CD4-positive, alpha-beta T cell treated with Interleukin-15 for 4 hours (primary cell): ENCODE results near the gene ATP4B.
"Not testable (repeated sequence)": the region's sequence is repeated elsewhere in the genome, so short reads cannot be mapped to it uniquely, and the experiment has no call there.

Source experiments
- DNase-seq: peaks from one replicate; pipeline ENCODE4 v3.0.0-alpha.2; 2020; ENCODE audit warnings: low spot score

ATP4B gene

DNA sequence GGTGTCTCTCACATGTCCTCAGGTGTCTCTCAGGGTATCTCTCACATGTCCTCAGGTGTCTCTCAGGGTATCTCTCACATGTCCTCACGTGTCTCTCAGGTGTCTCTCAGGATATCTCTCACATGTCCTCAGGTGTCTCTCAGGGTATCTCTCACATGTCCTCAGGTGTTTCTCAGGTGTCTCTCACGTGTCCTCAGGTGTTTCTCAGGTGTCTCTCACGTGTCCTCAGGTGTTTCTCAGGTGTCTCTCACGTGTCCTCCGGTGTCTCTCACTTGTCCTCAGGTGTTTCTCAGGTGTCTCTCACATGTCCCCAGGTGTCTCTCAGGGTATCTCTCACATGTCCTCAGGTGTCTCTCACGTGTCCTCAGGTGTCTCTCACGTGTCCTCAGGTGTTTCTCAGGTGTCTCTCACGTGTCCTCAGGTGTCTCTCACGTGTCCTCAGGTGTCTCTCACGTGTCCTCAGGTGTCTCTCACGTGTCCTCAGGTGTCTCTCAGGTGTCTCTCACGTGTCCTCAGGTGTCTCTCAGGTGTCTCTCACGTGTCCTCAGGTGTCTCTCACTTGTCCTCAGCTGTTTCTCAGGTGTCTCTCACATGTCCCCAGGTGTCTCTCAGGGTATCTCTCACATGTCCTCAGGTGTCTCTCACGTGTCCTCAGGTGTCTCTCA is 33.2 kb downstream of the ATP4B start:
- DNase-seq = not testable (repeated sequence)

DNA sequence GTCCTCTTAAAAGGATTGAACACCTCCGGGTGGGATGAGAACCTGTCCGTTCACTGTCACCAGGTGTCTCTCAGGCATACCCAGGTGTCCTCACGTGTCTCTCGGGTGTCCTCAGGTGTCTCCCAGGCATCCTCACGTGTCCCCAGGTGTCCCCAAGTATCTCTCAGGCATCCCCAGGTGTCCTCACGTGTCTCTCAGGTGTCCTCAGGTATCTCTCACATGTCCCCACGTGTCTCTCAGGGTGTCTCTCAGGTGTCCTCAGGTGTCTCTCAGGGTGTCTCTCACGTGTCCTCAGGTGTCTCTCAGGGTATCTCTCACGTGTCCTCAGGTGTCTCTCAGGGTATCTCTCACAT is 33.8 kb downstream of the ATP4B start:
- DNase-seq = no peak

GRCh38 chr13:113623491-113624234 is 34.3 kb downstream of the ATP4B start:
- DNase-seq = no peak

GRCh38 chr13:113622791-113623490 is 35.1 kb downstream of the ATP4B start:
- DNase-seq = no peak

GRCh38 chr13:113621986-113622550 is 35.9 kb downstream of the ATP4B start:
- not testable (repeated sequence) for DNase-seq

- not testable (repeated sequence) for DNase-seq
These were observed 36.5 kb downstream of the ATP4B start for GRCh38 chr13:113621498-113621897.

DNA sequence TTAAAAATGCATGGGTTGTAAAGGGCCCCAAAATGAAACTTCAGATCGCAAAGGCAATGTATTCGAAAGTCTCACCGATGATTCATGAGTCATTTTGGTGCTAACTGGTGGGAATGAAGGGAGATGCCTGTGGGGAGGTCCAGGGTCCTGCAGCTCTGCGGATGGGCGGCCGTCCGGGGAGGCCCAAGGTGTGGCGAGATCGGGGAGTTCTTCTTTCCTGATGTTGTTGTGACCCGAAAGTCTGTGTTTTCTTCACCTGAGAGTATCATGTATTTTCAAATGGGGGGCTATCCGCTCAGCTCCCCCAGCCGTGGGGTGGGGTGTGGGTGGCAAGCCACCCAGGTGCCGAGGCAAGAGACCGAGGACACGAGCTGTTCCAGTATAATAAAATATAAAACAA is 37.0 kb downstream of the ATP4B start:
- no peak for DNase-seq

DNA sequence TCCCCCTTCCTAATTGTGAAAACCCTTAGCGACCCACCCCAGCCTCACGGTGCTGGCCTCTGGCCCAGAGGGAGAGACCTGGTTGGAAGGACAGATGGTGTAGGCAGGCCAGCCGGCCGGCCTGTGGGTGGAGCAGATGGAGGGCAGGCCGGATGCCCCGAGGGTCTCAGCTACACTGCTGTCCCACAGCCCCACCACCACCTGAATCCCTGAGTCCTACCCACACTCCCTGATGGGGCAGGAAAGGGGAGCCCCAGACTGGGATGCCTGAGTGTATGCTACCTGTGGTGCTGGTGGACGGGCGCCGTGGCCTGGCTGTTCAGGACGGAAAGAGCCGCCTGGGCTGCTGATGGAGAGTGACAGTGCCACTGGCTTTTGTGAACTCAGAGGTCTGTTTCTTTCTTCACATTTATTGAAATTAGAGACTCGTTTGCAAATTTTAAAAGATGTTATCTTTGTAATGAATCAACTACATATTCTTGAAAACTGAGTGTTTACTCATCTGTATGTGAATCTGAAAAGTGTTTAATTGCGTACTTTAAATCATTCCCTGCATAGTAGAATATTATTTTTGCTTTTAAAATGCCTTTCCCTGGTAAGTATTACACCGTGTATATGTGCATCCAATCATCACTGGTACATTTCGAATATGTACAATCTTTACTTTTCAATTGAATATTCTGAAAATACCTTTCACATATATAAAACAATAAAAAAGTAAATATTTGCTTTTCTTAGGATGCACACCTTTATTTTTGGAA is 37.8 kb downstream of the ATP4B start:
- no peak for DNase-seq

DNA sequence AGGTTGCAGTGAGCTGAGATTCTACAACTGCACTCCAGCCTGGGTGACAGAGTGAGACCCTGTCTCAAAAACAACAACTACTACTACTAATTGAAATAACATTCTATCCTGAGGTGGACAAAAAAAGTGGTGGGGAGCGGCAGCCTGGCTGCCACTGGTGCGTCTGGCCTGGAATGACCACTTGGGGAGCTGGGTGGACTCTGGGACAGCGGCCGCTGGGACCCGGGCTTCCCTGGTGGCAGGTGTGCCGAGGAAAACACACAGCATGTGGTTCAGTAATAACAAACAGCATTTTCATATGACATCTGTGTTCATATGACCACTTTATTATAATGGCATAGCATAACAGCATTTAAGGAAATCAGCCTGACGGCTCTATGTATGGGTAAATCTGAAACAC is 39.5 kb downstream of the ATP4B start:
- no peak for DNase-seq

DNA sequence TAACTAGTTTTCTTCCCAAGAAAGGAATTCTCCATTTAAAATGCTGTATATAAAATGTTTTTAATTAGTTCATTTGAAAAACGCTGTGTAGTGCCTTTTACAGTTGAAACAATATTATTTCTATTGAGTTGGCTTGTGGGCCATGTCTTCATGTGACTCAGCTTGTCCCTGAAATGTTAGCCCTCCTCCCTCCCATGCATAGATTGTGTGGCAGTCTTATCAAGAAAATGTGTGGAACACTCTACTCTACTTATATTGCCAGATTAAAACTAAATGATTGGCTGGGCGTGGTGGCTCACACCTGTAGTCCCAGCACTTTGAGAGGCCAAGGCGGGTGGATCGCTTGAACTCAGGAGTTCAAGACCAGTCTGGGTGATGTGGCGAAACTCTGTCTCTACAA is 40.0 kb downstream of the ATP4B start:
- no peak for DNase-seq

- no peak for DNase-seq
These were observed 40.8 kb downstream of the ATP4B start for GRCh38 chr13:113616991-113617749.

- no peak for DNase-seq
These were observed 41.6 kb downstream of the ATP4B start for GRCh38 chr13:113616281-113616906.

- no peak for DNase-seq
These were observed 44.1 kb downstream of the ATP4B start for GRCh38 chr13:113613789-113614379.

- no peak for DNase-seq
These were observed 45.4 kb downstream of the ATP4B start for GRCh38 chr13:113612607-113613006.

GRCh38 chr13:113611996-113612395 is 46.0 kb downstream of the ATP4B start:
- no peak for DNase-seq

DNA sequence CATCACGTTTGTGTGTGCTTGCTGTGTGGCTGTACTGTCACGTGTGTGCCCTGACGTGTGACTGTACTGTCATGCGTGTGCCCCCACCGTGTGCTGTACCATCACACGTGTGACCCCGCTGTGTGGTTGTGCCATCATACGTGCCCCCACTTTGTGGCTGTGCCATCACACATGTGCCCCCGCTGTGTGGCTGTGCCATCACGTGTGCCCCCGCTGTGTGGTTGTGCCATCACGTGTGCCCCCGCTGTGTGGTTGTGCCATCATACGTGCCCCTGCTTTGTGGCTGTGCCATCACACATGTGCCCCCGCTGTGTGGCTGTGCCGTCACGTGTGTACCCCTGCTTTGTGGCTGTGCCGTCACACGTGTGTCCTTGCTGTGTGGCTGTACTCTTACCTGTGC is 47.7 kb downstream of the ATP4B start:
- DNase-seq = no peak

DNA sequence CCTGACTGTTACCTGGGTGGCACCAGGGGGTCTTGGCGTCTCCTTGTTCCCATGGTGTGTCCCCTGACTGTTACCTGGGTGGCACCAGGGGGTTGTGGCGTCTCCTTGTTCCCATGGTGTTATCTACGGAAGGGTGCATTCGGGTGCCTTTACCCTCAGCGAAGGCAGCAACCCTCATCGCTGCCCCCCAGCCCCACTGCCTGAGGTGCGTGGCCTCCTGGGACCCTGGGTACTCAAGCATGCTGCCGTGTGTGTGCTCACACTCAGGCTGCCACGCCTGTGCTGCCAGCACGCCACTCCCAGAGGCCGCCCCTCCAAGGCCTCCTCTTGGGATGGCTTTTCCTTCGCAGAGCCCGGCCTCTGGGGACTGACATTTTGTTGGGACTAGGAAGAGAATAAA is 48.4 kb downstream of the ATP4B start:
- no peak for DNase-seq

DNA sequence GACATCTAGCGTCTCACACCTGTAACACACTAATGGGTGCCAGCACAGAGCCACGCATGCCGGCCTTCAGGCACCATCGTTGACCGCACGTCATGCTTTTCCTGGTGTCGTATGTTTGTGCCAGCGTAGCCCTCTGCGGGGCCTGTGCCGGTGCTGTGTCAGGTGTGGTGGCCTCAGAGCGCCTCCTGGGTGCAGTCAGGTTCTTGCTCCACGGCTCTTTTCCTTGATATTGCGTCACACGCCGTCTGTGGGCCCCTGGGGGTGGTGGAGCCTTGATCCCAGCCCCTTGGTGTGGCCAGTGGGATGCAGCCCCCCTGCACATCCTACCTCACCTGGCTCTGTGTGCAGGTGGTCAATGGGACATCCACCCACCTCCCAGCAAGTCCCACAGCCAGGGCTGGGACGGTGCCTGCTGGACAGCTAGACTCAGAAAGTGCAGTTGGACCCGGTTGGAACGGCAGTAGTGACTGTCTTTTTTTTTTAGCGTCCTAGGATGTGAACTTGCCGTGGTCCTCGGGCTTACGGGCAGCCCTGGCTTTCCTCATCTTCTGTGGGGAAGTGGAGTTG is 48.9 kb downstream of the ATP4B start:
- no peak for DNase-seq

GRCh38 chr13:113607889-113608635 is 49.9 kb downstream of the ATP4B start:
- DNase-seq = no peak
